Neuron (in vitro differentiated cells): ENCODE data around the gene LBX2.

Experiments
- H2AFZ ChIP-seq: one replicate; pipeline ENCODE4 v1.6.1; 2013; ENCODE audit warnings: low read depth, mild to moderate bottlenecking, inconsistent platforms, low read length, moderate library complexity
- H3K27me3 ChIP-seq: one replicate; pipeline ENCODE4 v1.6.1; 2013; ENCODE audit warnings: low read length; ENCODE audit not compliant: insufficient read depth
- H3K36me3 ChIP-seq: one replicate; pipeline ENCODE4 v1.6.1; 2013; ENCODE audit warnings: low read length; ENCODE audit not compliant: insufficient read depth
- H3K4me1 ChIP-seq: one replicate; pipeline ENCODE4 v1.6.1; 2013; ENCODE audit warnings: low read length; ENCODE audit not compliant: insufficient read depth
- H3K4me3 ChIP-seq: 2 replicates; pipeline ENCODE4 v1.5.1; 2013; ENCODE audit warnings: mild to moderate bottlenecking, low read length, moderate library complexity
- H3K9me3 ChIP-seq: one replicate; pipeline ENCODE4 v1.6.1; 2013; ENCODE audit warnings: low read length

LBX2 gene

GRCh38 chr2:74458132-74458937 is 41.1 kb downstream of the LBX2 start, which contains the start of gene WBP1:
WBP1 (plus strand) TSS chr2:74458438; CDS start chr2:74458603, 165 bp downstream.
- H2AFZ ChIP-seq = peak within 1 kb of the TSS; percentile 70
- peak within 1 kb of the TSS; percentile 84 for H3K4me3 ChIP-seq
- peaks cover 33% of the 10 kb centered on the region for H3K4me1 ChIP-seq
- H3K27me3 ChIP-seq = no peaks in the 10 kb centered on the region
- H3K9me3 ChIP-seq = no peaks in the 10 kb centered on the region
- H3K36me3 ChIP-seq = peaks cover 29% of the 10 kb centered on the region

- Histone ChIP-seq H3K4me3 (peak overlapping the region; percentile 84), H3K9me3 (no peaks in the 10 kb centered on the region), H3K27me3 (no peaks in the 10 kb centered on the region), H3K36me3 (peaks cover 25% of the 10 kb centered on the region), H2AFZ (peak overlapping the region; percentile 70), H3K4me1 (peaks cover 33% of the 10 kb centered on the region)
These were observed 41.8 kb downstream of the LBX2 start for GRCh38 chr2:74457549-74458131.

- H3K36me3 ChIP-seq = peaks cover 20% of the 10 kb centered on the region
- H3K4me1 ChIP-seq = peaks cover 33% of the 10 kb centered on the region
- no peaks in the 10 kb centered on the region for H3K27me3 ChIP-seq
These were observed 42.3 kb downstream of the LBX2 start for GRCh38 chr2:74457129-74457548.

GRCh38 chr2:74454654-74455511 is 44.5 kb downstream of the LBX2 start, which contains the start of gene INO80B:
INO80B (plus strand) TSS chr2:74455087; CDS start chr2:74455117, 30 bp downstream.
- no peaks in the 10 kb centered on the region for H3K9me3 ChIP-seq
- H3K36me3 ChIP-seq = peaks cover 4% of the 10 kb centered on the region
- H2AFZ ChIP-seq = peak within 1 kb of the TSS; percentile 85
- peaks cover 33% of the 10 kb centered on the region for H3K4me1 ChIP-seq
- H3K27me3 ChIP-seq = no peaks in the 10 kb centered on the region
- peak within 1 kb of the TSS; percentile 52 for H3K4me3 ChIP-seq

More at GRCh38 chr2:74457129-74457548, 42.3 kb downstream of the LBX2 start:
- Histone ChIP-seq H2AFZ (peak overlapping the region; percentile 70), H3K4me3 (peak overlapping the region; percentile 84), H3K9me3 (no peaks in the 10 kb centered on the region)

GRCh38 chr2:74450570-74451190 is 48.7 kb downstream of the LBX2 start:
- no peaks in the 10 kb centered on the region for H3K36me3 ChIP-seq
- H2AFZ ChIP-seq = no peak overlapping the region
- H3K9me3 ChIP-seq = no peaks in the 10 kb centered on the region
- H3K27me3 ChIP-seq = peaks cover 8% of the 10 kb centered on the region
- H3K4me1 ChIP-seq = peaks cover 5% of the 10 kb centered on the region
- H3K4me3 ChIP-seq = no peak overlapping the region

GRCh38 chr2:74448771-74449170 is 50.6 kb downstream of the LBX2 start:
- Histone ChIP-seq H2AFZ (no peak overlapping the region), H3K9me3 (no peaks in the 10 kb centered on the region), H3K27me3 (peaks cover 8% of the 10 kb centered on the region), H3K4me3 (no peak overlapping the region), H3K36me3 (no peaks in the 10 kb centered on the region), H3K4me1 (no peaks in the 10 kb centered on the region)
